Lower leg skin (tissue), 4 donors: ENCODE measurements around the gene ABCA13. TPM values are rescaled to one million over a fixed set of nuclear protein-coding genes. Genes with fewer than 3 reads are reported as not detected.

Experiments used
- DNase-seq, 2 donors: peaks; one replicate each; pipeline ENCODE4 v3.0.0-alpha.2; 2019; ENCODE audit warnings: low spot score in 2 of 2
- H3K4me3 ChIP-seq: fragments of 200-600 bp; sonication (generic); 2 replicates; pipeline ENCODE4 v1.5.1; 2017; ENCODE audit warnings: mild to moderate bottlenecking, low read depth; ENCODE audit not compliant: poor library complexity, severe bottlenecking
- CTCF ChIP-seq, 3 donors: fragments of 450-650 bp; IDR thresholded peaks; one replicate each; pipeline ENCODE4 v1.5.1; 2016; ENCODE audit warnings: antibody characterized with exemption in 3 of 3, mild to moderate bottlenecking in 3 of 3, moderate library complexity in 2 of 3
- POLR2A ChIP-seq, 2 donors: fragments of 450-650 bp; IDR thresholded peaks; one replicate each; pipeline ENCODE4 v1.6.1; 2016 to 2017; ENCODE audit warnings: antibody characterized with exemption in 2 of 2, mild to moderate bottlenecking in 1 of 2, moderate library complexity in 1 of 2
- WGBS, 2 donors: methylation state at CpG; one replicate each; pipeline ENCODE4 v1.1.5; 2018; 5-methylcytosine and 5-hydroxymethylcytosine counted together
- intact Hi-C: fragments of 100-400 bp; cut with DNase I; formaldehyde crosslinking; loops from one replicate; pipeline ENCODE4 v1.15.0; 2023; ENCODE audit warnings: low total_unique reads
- total RNA-seq, 4 donors: library from RNA; depleted of rRNA; stranded (reverse); fragments of >200 nt; gene quantifications; one replicate each; pipeline ENCODE4 v1.1.0, GENCODE V29; 2016

Gene ABCA13
- total RNA-seq, 4 donors from 2014 or later, result 0.08 to 1.7 (median 0.52) TPM

GRCh38 chr7:48165157-48165556 is 6.1 kb upstream of the ABCA13 start:
- no peak overlapping the region for H3K4me3 ChIP-seq
- TF ChIP-seq CTCF (IDR thresholded peaks at IDR 0.05), result no peak
- no peak for TF ChIP-seq POLR2A (IDR thresholded peaks at IDR 0.05)
- DNase-seq, result no peak
- 84 to 90% methylated on average over 2 of the region's 2 CpGs for WGBS, 2 donors
- intact Hi-C loops, result no loop called here

- 62 to 78% methylated on average over 2 of the region's 2 CpGs for WGBS, 2 donors
- no peak overlapping the region for H3K4me3 ChIP-seq
- intact Hi-C loops, result no loop called here
- DNase-seq, result no peak
- no peak for TF ChIP-seq CTCF (IDR thresholded peaks at IDR 0.05)
- no peak for TF ChIP-seq POLR2A (IDR thresholded peaks at IDR 0.05)
Measured at GRCh38 chr7:48168159-48168558, 3.1 kb upstream of the ABCA13 start.

- WGBS, 2 donors, result 60 to 72% methylated on average over 3 of the region's 3 CpGs
- no peak for DNase-seq
- H3K4me3 ChIP-seq, result no peak overlapping the region
- TF ChIP-seq POLR2A (IDR thresholded peaks at IDR 0.05), result no peak
- TF ChIP-seq CTCF (IDR thresholded peaks at IDR 0.05), result no peak
- intact Hi-C loops, result no loop called here
Measured at GRCh38 chr7:48170506-48170905, 752 bp upstream of the ABCA13 start.

- TF ChIP-seq POLR2A (IDR thresholded peaks at IDR 0.05) (no peak), CTCF (IDR thresholded peaks at IDR 0.05) (no peak)
- intact Hi-C loops, result no loop called here
- DNase-seq, result no peak
- no peak overlapping the region for H3K4me3 ChIP-seq
Measured at GRCh38 chr7:48173313-48173712, 2.1 kb downstream of the ABCA13 start.

- no peak for DNase-seq
- 67 to 71% methylated on average over 1 of the region's 1 CpG for WGBS, 2 donors
- intact Hi-C loops, result no loop called here
- TF ChIP-seq POLR2A (IDR thresholded peaks at IDR 0.05), result no peak
- TF ChIP-seq CTCF (IDR thresholded peaks at IDR 0.05), result no peak
- no peak overlapping the region for H3K4me3 ChIP-seq
Measured at GRCh38 chr7:48173756-48174382, 2.6 kb downstream of the ABCA13 start.

- TF ChIP-seq CTCF (IDR thresholded peaks at IDR 0.05) (no peak), POLR2A (IDR thresholded peaks at IDR 0.05) (no peak)
- intact Hi-C loops, result no loop called here
- no peak overlapping the region for H3K4me3 ChIP-seq
- 60 to 88% methylated on average over 1 of the region's 1 CpG for WGBS, 2 donors
- DNase-seq, result no peak
Measured at GRCh38 chr7:48175019-48175418, 3.8 kb downstream of the ABCA13 start.
